Left ventricle myocardium inferior (tissue), 1 donor: ENCODE results near the gene TRPV6. TPM values are rescaled to one million over a fixed set of nuclear protein-coding genes. Genes with fewer than 3 reads are reported as not detected.

Experiments used
- DNase-seq: peaks from one replicate; pipeline ENCODE4 v3.0.0-alpha.2; 2020
- H3K27ac ChIP-seq: fragments of 200-600 bp; replicated peaks from 2 replicates; pipeline ENCODE4 v1.8.0; 2021
- H3K27me3 ChIP-seq: fragments of 200-600 bp; 2 replicates; pipeline ENCODE4 v1.8.0; 2021; ENCODE audit warnings: low read depth
- H3K36me3 ChIP-seq: fragments of 200-600 bp; 2 replicates; pipeline ENCODE4 v1.8.0; 2021
- H3K4me1 ChIP-seq: fragments of 200-600 bp; 2 replicates; pipeline ENCODE4 v1.8.0; 2021
- H3K4me3 ChIP-seq: fragments of 200-600 bp; 2 replicates; pipeline ENCODE4 v1.8.0; 2021; ENCODE audit warnings: mild to moderate bottlenecking, moderate library complexity
- H3K9me3 ChIP-seq: fragments of 200-600 bp; replicated peaks from 2 replicates; pipeline ENCODE4 v1.8.0; 2021
- intact Hi-C: fragments of 100-400 bp; cut with micrococcal nuclease; formaldehyde crosslinking; loops from one replicate; pipeline ENCODE4 v1.11.0; 2022
- total RNA-seq: library from RNA; stranded (reverse); fragmentation: NEBNext Ultra II Directional; extraction: Animal tissue kit (Norgen Biotek cat#: 25700); gene quantifications from one replicate; pipeline ENCODE4 v1.2.1, GENCODE V29; 2021
- TF ChIP-seq, protein P1 (sequence below): fragments of 200-600 bp; IDR thresholded peaks from 2 replicates; pipeline ENCODE4 v1.8.0; 2021; ENCODE audit warnings: antibody characterized with exemption, mild to moderate bottlenecking, borderline replicate concordance
- donor health status: DM: no; HTN: yes; CAD: no; lungs with severe emphysema.

The TRPV6 gene
- total RNA-seq, 1 donor from 2014 or later: not detected

- H3K9me3 ChIP-seq: no peaks in the 10 kb centered on the region
- H3K27me3 ChIP-seq: peaks cover 66% of the 10 kb centered on the region
- no peak for DNase-seq
- no peak overlapping the region for H3K4me3 ChIP-seq
- TF ChIP-seq, protein P1, sequence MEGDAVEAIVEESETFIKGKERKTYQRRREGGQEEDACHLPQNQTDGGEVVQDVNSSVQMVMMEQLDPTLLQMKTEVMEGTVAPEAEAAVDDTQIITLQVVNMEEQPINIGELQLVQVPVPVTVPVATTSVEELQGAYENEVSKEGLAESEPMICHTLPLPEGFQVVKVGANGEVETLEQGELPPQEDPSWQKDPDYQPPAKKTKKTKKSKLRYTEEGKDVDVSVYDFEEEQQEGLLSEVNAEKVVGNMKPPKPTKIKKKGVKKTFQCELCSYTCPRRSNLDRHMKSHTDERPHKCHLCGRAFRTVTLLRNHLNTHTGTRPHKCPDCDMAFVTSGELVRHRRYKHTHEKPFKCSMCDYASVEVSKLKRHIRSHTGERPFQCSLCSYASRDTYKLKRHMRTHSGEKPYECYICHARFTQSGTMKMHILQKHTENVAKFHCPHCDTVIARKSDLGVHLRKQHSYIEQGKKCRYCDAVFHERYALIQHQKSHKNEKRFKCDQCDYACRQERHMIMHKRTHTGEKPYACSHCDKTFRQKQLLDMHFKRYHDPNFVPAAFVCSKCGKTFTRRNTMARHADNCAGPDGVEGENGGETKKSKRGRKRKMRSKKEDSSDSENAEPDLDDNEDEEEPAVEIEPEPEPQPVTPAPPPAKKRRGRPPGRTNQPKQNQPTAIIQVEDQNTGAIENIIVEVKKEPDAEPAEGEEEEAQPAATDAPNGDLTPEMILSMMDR: no peak
- H3K36me3 ChIP-seq: no peaks in the 10 kb centered on the region
- intact Hi-C loops: no loop called here
- no peaks in the 10 kb centered on the region for H3K4me1 ChIP-seq
- H3K27ac ChIP-seq: no peak overlapping the region
Measured at GRCh38 chr7:142894985-142895593, 9.5 kb upstream of the TRPV6 start.

DNA sequence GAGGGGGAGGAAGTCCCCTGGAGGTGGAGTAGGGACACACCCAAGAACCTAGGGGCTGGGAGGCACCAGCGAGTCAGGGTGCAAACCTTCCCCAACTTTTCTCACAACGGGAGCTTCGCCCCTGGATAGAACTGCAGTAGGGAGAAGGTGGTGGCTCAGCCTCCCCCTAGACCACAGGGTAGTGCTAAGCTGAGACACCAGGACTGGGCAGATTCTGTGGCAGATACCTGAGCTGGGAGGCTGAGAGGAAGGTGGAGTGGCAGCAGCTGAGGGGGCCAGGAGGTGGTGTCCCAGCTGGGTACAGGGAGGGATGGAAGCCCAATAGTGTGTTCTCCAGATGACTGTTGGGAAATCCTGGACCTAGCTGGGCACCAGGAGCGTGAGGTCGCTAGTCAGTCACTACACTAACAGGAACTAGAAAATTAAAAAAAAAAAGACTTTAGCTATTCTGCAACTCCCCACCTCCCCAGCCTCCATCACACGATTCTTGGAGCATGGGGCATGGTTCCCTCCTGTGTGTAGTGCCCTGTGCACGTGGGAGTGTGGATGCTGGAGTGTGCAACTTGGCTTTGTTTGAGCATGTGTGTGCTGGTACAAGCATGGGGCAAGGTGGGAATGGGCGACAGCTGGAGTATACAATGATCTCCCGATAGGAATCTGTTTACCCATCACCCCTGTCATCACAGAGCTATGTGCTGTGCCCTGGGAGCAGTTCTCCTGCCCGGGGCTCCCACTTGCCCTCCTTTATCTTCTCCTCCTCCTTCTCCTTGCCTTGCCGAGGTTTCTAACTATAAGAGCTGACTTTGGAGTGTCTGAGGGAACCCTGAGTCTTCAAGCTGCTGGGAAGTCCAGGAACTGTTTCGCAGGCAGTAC is 8.8 kb upstream of the TRPV6 start:
- intact Hi-C loops: no loop called here
- no peak for DNase-seq
- Histone ChIP-seq H3K27me3 (peaks cover 67% of the 10 kb centered on the region), H3K9me3 (no peaks in the 10 kb centered on the region), H3K36me3 (no peaks in the 10 kb centered on the region), H3K4me1 (no peaks in the 10 kb centered on the region), H3K4me3 (no peak overlapping the region), H3K27ac (no peak overlapping the region)
- TF ChIP-seq, protein P1: no peak

DNA sequence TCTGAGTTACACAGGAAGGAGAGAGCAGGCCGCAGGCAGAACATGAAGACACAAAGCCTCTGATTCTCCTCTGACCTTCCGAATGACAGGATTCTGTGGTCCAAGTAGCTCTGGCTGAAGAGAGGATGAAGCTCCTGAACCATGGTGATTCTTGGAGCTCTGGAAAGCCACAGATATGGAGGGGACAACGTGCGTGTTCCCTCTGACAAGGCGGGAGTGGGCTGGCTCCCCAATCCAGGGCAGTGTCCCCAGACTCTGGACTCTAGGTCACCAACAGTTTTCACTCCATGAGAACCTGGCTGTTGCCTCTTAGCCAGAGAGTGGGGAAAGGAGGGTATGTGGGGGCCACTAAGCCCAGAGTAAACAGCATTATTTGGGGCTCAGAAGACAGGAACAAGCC is 7.4 kb upstream of the TRPV6 start:
- DNase-seq: no peak
- H3K4me3 ChIP-seq: no peak overlapping the region
- TF ChIP-seq, protein P1: no peak
- no peaks in the 10 kb centered on the region for H3K4me1 ChIP-seq
- H3K27me3 ChIP-seq: peaks cover 66% of the 10 kb centered on the region
- no peaks in the 10 kb centered on the region for H3K36me3 ChIP-seq
- intact Hi-C loops: no loop called here
- no peaks in the 10 kb centered on the region for H3K9me3 ChIP-seq
- H3K27ac ChIP-seq: no peak overlapping the region

DNA sequence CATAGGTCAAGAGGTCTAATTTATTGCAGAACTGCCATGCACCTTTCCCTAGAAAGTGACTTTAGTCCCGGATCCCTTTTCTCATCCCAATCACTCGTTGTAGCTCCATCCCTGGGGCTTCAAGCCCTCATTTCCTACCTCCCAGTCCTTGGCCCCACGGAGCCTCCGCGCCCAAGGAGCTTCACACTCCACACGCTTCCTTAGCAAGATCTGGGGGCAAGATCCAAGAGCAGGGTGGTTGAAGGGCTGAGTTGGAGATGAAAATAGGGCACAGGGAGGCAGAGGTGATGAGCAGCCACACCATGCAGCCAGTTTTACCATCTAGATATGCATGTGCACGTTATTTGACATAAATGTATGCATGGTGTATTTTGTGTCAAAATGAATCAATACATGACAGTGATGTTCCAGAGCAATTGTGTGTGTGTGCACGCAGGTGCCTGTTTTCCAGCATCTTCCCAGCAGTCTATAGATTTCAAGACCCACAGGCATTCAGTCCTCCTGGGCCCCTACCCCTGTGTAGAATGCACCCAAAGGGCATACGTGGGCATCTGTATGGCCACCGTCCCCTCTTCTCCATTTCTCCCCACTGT is 6.0 kb upstream of the TRPV6 start:
- Histone ChIP-seq H3K9me3 (no peaks in the 10 kb centered on the region), H3K4me3 (no peak overlapping the region), H3K27me3 (peaks cover 67% of the 10 kb centered on the region), H3K36me3 (no peaks in the 10 kb centered on the region), H3K4me1 (no peaks in the 10 kb centered on the region), H3K27ac (no peak overlapping the region)
- no peak for DNase-seq
- intact Hi-C loops: no loop called here
- TF ChIP-seq, protein P1: no peak

- no peaks in the 10 kb centered on the region for H3K36me3 ChIP-seq
- peaks cover 66% of the 10 kb centered on the region for H3K27me3 ChIP-seq
- no peaks in the 10 kb centered on the region for H3K4me1 ChIP-seq
- no peak overlapping the region for H3K27ac ChIP-seq
- intact Hi-C loops: no loop called here
- no peak overlapping the region for H3K4me3 ChIP-seq
- DNase-seq: no peak
- TF ChIP-seq, protein P1: no peak
- H3K9me3 ChIP-seq: no peaks in the 10 kb centered on the region
Measured at GRCh38 chr7:142890874-142891485, 5.4 kb upstream of the TRPV6 start.
